ENCODE results near the gene RNF112.
A peak's percentile ranks its signal among the peaks of the same experiment; 100 is the strongest.

RNF112 gene

DNA sequence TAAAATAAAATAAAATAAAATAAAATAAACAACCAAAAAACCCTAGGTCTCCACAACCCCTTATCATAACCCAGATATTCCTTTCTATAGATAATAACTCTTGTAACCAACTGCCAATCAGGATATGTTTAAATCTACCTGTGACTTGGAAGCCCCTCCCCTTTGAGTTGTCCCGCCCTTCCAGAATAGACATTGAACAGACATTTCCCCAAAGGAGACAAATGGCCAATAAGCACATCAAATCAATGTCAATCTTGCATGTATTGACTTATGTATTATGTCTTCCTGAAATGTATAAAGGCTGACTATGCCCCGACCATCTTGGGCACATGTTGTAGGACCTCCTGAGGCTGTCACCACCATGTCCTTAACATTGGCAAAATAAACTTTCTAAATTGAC, 34.2 kb upstream of the RNF112 start:
- DNase-seq = peak; percentile 23

GRCh38 chr17:19377602-19378415, 33.2 kb upstream of the RNF112 start:
- DNase-seq = peak; percentile 97

GRCh38 chr17:19378416-19379360, 32.3 kb upstream of the RNF112 start, which contains the start of gene MAPK7:
MAPK7 (plus strand) TSS chr17:19378498; CDS start chr17:19378901, 403 bp downstream.
- no peak for DNase-seq

DNA sequence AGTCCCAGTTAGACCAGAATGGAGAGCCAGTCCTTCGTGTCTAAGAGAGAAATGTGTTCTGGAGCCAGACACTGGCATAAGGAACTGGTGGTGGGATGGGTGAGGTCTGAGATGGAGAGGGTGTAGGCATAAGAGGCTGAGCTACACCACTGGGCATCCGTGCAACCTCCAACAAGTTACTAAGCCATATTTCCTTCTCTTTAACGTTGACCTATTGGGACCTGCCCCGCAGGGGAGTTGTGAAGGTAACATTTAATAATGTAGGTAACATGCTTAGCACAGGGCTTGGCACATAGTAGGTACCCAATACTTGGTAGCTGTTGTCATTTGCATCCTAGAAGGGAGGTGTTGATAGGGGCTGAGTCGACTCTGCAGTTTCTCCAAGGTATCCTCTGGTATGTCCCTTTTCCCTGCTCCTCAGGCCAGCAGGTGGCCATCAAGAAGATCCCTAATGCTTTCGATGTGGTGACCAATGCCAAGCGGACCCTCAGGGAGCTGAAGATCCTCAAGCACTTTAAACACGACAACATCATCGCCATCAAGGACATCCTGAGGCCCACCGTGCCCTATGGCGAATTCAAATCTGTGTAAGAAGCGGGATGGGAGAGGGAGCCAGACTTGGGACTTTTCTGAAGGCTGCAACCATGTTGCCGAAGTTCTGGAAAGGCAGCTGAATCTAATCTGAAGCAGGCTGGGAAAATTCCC, 31.5 kb upstream of the RNF112 start:
- DNase-seq = no peak

- no peak for DNase-seq
Observed at GRCh38 chr17:19380481-19381301, 30.3 kb upstream of the RNF112 start.

DNA sequence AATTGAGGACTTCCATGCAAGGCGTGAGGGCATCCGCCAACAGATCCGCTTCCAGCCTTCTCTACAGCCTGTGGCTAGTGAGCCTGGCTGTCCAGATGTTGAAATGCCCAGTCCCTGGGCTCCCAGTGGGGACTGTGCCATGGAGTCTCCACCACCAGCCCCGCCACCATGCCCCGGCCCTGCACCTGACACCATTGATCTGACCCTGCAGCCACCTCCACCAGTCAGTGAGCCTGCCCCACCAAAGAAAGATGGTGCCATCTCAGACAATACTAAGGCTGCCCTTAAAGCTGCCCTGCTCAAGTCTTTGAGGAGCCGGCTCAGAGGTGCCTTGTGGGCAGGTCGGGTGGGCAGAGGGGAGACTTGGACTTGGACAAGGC, 29.7 kb upstream of the RNF112 start:
- no peak for DNase-seq

GRCh38 chr17:19381741-19382444, 29.1 kb upstream of the RNF112 start:
- no peak for DNase-seq

DNA sequence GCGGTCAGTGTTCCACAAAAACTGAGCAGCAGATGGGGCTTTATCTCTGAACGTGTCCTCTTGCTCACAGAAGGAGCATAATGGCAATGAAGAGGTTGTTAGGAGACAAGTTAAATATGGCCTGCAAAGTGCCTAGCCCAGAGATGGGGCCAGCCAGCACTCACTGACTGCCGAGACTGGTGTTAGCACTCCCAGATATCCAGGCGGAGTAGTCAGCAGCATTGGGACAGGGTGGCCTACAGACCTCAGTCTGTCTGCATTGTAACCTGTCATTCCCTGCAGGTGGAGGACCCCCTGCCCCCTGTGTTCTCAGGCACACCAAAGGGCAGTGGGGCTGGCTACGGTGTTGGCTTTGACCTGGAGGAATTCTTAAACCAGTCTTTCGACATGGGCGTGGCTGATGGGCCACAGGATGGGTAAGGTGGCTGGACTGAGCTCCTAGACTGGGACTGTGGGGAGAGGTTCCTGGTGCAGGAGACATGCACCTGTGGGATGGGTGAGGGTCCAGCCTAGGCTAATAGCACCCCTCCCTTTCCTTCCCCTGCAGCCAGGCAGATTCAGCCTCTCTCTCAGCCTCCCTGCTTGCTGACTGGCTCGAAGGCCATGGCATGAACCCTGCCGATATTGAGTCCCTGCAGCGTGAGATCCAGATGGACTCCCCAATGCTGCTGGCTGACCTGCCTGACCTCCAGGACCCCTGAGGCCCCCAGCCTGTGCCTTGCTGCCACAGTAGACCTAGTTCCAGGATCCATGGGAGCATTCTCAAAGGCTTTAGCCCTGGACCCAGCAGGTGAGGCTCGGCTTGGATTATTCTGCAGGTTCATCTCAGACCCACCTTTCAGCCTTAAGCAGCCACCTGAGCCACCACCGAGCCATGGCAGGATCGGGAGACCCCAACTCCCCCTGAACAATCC, 28.2 kb upstream of the RNF112 start:
- DNase-seq = no peak

GRCh38 chr17:19383681-19384470, 27.2 kb upstream of the RNF112 start:
- DNase-seq = no peak

- DNase-seq = peak; percentile 48
Observed at GRCh38 chr17:19384723-19385391, 26.2 kb upstream of the RNF112 start.

DNA sequence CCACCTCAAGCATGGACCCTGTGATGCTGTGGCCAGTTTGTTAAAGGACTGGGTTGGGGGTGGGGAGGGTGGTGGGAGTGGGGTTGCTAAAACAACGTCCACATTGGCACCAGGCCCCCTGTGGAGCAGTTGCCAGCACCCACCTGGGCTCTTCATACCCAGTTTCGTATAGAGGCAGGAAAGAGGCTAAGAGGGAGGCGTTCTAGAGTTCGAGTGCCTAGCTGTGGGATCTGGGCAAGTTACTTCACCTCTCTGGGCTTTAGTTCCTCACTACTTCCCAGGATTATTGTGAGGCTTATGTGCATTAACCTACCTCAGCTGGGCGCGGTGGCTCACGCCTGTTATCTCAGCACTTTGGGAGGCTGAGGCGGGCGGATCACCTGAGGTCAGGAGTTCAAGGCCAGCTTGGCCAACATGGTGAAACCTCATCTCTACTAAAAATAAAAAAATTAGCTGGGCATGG, 25.5 kb upstream of the RNF112 start:
- DNase-seq = no peak

DNA sequence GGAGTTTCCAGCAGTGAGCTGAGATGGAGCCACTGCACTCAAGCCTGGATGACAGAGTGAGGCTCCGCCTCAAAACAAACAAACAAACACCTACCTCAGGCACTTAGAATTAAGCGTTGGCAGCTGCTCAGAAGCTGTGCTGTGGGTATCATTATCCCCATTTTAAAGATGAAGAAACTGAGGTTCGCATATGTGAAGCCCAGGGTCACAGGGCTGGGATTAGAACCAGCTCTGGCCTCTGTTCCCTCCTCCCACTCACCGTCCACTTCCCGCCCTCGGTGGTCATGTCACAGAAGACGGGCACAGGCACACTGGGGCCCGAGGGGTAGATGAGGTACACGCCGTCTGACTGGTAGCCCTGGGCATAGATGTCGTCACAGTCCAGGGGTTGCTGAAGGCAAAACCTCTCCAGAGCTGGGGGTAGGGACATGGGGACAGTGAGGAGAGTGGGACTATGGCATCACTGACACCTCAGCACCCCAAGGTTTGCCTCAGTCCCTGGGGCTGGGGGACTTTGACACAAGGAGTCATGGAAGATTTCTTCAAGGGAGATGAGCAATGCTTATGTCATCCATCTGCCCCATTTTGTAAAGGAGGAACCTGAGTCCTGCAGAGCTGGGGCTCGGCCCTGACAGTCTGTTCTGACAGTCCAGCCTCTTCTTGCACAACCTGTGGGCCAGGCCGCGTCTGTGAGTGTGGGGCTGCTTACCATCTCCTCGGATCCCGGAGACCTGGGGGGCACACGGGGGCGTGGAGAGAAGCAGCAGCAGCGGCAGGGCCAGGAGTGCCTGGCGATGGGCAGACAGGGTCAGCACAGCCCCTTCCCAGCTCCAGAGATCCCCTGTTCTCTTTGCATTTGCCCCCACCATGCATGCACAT, 24.7 kb upstream of the RNF112 start:
- no peak for DNase-seq

GRCh38 chr17:19386974-19387920, 23.8 kb upstream of the RNF112 start, which contains the start of gene MFAP4:
MFAP4 (minus strand) TSS chr17:19387190; CDS start chr17:19387155, 35 bp downstream.
- no peak for DNase-seq

DNA sequence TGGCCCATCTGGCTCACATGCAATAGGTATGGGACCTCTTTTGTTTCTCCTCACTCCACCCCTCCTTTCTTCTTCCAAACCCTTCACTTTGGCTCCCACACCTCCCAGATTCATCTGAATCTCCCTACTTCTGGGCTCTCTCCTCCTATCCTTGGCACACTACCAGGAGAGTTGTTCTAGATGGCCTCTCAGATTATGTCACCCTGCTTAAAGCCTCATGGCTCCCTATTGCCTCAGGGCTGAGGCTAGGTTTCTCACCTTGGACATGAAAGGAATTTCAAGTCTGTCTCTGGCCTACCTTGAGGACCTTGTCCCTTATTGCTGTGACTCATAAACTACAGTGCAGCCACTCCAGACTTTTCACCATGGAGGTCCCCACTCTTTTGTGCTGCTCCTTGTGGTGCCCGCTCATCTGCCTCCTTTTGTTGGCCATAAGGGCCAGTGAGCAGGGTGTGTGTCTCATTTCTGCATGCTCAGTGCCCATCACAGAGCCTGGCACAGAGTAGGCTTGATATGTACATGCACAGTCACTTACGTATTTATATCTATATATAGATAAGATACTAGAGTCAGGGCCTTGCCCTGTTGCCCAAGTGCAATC, 23.0 kb upstream of the RNF112 start:
- DNase-seq = no peak

DNA sequence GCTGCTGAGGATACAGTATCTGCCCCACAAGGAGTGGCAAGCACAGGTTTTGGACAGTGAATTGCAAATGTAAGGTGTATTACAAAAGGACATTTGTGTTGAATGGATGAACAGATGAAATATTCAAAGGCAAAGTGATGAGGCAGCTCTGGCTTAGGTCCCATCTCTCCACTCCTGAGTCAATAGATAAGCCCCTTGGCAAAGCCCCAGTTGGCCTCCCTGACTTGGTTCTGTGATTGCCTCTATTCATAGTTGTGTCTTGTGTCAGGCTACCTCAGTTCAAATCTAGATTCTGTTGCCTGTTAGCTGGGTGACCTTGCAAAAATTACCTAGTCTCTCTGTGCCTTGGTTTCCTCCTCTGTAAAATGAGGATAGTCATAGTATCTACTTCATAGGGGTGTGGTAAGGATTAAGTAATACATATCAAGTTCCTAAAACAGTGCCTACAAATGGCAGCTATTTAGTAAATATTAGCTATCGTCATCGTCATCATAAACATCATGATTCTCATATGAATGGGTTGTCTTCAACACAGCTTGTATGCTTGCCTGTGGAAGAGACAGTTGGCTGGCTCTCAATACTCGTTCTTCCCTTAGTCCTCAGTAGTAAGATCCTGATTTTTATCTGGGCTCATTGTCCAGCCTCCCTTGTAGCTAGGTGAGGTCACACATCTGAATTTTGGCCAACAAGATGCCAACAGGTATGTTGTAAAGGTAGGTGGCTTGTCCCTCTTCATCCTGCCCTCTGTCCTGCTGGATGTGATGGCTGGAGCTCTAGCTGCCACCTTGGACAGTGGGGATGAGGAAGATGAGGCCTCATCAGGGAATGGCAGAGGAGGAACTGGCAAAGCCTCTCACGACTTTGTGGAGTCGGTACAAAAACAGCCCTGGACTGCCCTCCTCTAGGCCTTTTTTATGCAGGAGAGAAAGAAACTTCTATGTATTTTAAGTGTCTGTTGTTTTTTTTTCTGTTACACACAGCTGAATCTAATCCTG, 21.9 kb upstream of the RNF112 start:
- DNase-seq = no peak
